Neural progenitor cell (in vitro differentiated cells): Measurements from ENCODE around the gene SKA2. TPM values are rescaled to one million over a fixed set of nuclear protein-coding genes. Genes with fewer than 3 reads are reported as not detected.
A peak's percentile ranks its signal among the peaks of the same experiment; 100 is the strongest.

Source experiments
- DNase-seq: peaks from one replicate; pipeline ENCODE4 v3.0.0-alpha.2; 2016; ENCODE audit warnings: low spot score
- H2AFZ ChIP-seq: fragments of 200-600 bp; sonication (generic); replicated peaks from 2 replicates; pipeline ENCODE4 v1.6.1; 2016; ENCODE audit warnings: antibody characterized with exemption
- H3F3A ChIP-seq: fragments of 200-600 bp; sonication (generic); 2 replicates; pipeline ENCODE4 v1.6.1; 2016; ENCODE audit warnings: antibody characterized with exemption, low read depth
- H3K27ac ChIP-seq: fragments of 200-600 bp; sonication (generic); 2 replicates; pipeline ENCODE4 v1.5.1; 2016; ENCODE audit warnings: mild to moderate bottlenecking
- H3K27me3 ChIP-seq: fragments of 200-600 bp; sonication (generic); 2 replicates; pipeline ENCODE4 v1.6.1; 2016; ENCODE audit warnings: mild to moderate bottlenecking, moderate library complexity
- H3K36me3 ChIP-seq: fragments of 200-600 bp; sonication (generic); 2 replicates; pipeline ENCODE4 v1.5.1; 2016
- H3K4me1 ChIP-seq: fragments of 200-600 bp; sonication (generic); 2 replicates; pipeline ENCODE4 v1.6.1; 2016; ENCODE audit warnings: mixed run types
- H3K4me2 ChIP-seq: fragments of 200-600 bp; sonication (generic); 2 replicates; pipeline ENCODE4 v1.6.1; 2016
- H3K4me3 ChIP-seq: fragments of 200-600 bp; sonication (generic); 2 replicates; pipeline ENCODE4 v1.5.1; 2016
- H3K79me2 ChIP-seq: fragments of 200-600 bp; sonication (generic); 2 replicates; pipeline ENCODE4 v1.6.1; 2016; ENCODE audit warnings: low read depth
- H3K9ac ChIP-seq: fragments of 200-600 bp; sonication (generic); 2 replicates; pipeline ENCODE4 v1.6.1; 2016
- H3K9me3 ChIP-seq: fragments of 200-600 bp; sonication (generic); 2 replicates; pipeline ENCODE4 v1.5.1; 2016; ENCODE audit warnings: low read depth
- H4K20me1 ChIP-seq: fragments of 200-600 bp; sonication (generic); 2 replicates; pipeline ENCODE4 v1.6.1; 2016; ENCODE audit warnings: low read depth
- H3K27ac Mint-ChIP-seq: 3 replicates; pipeline ENCODE4 v1.8.0; 2021; ENCODE audit warnings: mixed read lengths
- H3K27me3 Mint-ChIP-seq: 2 replicates; pipeline ENCODE4 v1.8.0; 2022; ENCODE audit warnings: low read depth, mild to moderate bottlenecking, inconsistent platforms, moderate library complexity, mixed read lengths; ENCODE audit not compliant: insufficient read depth
- H3K36me3 Mint-ChIP-seq: 3 replicates; pipeline ENCODE4 v1.8.0; 2021; ENCODE audit warnings: mixed read lengths
- H3K4me1 Mint-ChIP-seq: 3 replicates; pipeline ENCODE4 v1.8.0; 2021; ENCODE audit warnings: mixed read lengths
- H3K4me3 Mint-ChIP-seq: 3 replicates; pipeline ENCODE4 v1.8.0; 2021; ENCODE audit warnings: mild to moderate bottlenecking, moderate library complexity, mixed read lengths
- H3K9me3 Mint-ChIP-seq: 3 replicates; pipeline ENCODE4 v1.8.0; 2020; ENCODE audit warnings: mixed read lengths
- CTCF ChIP-seq: fragments of 200-600 bp; sonication (generic); IDR thresholded peaks from 2 replicates; pipeline ENCODE4 v1.5.1; 2017; ENCODE audit warnings: antibody characterized with exemption, mild to moderate bottlenecking
- EZH2 ChIP-seq: fragments of 200-600 bp; sonication (generic); IDR thresholded peaks from 2 replicates; pipeline ENCODE4 v1.6.1; 2017; ENCODE audit warnings: antibody characterized with exemption, mild to moderate bottlenecking, moderate library complexity
- EZH2phosphoT487 ChIP-seq: fragments of 200-600 bp; sonication (generic); IDR thresholded peaks from 2 replicates; pipeline ENCODE4 v1.6.1; 2017; ENCODE audit warnings: antibody characterized with exemption
- total RNA-seq: library from RNA; depleted of rRNA; stranded (reverse); fragments of >200 nt; gene quantifications from 2 replicates; pipeline ENCODE4 v1.2.3, GENCODE V29; 2015; ENCODE audit warnings: low replicate concordance

Gene SKA2
- total RNA-seq, 1 donor from 2014 or later: 352 TPM

- H3K36me3 Mint-ChIP-seq: peaks cover 13% of the 10 kb centered on the region
- H3K27ac Mint-ChIP-seq: no peak overlapping the region
- H3K4me1 Mint-ChIP-seq: peaks cover 36% of the 10 kb centered on the region
- Histone ChIP-seq H3F3A (peaks cover 15% of the 10 kb centered on the region), H3K27me3 (no peaks in the 10 kb centered on the region), H3K4me1 (peaks cover 46% of the 10 kb centered on the region), H3K9me3 (no peaks in the 10 kb centered on the region), H3K4me2 (peak overlapping the region; percentile 98), H3K79me2 (peaks cover 92% of the 10 kb centered on the region), H2AFZ (peak overlapping the region; percentile 20), H3K4me3 (peak overlapping the region; percentile 63), H4K20me1 (peaks cover 33% of the 10 kb centered on the region), H3K9ac (peak overlapping the region; percentile 85), H3K36me3 (no peaks in the 10 kb centered on the region), H3K27ac (peak overlapping the region; percentile 98)
- DNase-seq: peak; percentile 75
- no peak overlapping the region for H3K4me3 Mint-ChIP-seq
- H3K27me3 Mint-ChIP-seq: no peaks in the 10 kb centered on the region
- H3K9me3 Mint-ChIP-seq: no peaks in the 10 kb centered on the region
- TF ChIP-seq EZH2 (no peak), EZH2phosphoT487 (no peak), CTCF (no peak)
Measured at GRCh38 chr17:59154292-59154720, 680 bp downstream of the SKA2 start.

GRCh38 chr17:59152925-59153324 is 2.1 kb downstream of the SKA2 start:
- no peak for DNase-seq
- Mint-ChIP-seq H3K4me3 (no peak overlapping the region), H3K27ac (no peak overlapping the region), H3K36me3 (peaks cover 10% of the 10 kb centered on the region), H3K9me3 (no peaks in the 10 kb centered on the region), H3K4me1 (peaks cover 27% of the 10 kb centered on the region), H3K27me3 (no peaks in the 10 kb centered on the region)
- TF ChIP-seq EZH2phosphoT487: no peak
- TF ChIP-seq CTCF: no peak
- TF ChIP-seq EZH2: no peak
- H3F3A ChIP-seq: peaks cover 15% of the 10 kb centered on the region
- peak overlapping the region; percentile 63 for H3K4me3 ChIP-seq
- H2AFZ ChIP-seq: no peak overlapping the region
- peaks cover 92% of the 10 kb centered on the region for H3K79me2 ChIP-seq
- no peaks in the 10 kb centered on the region for H3K36me3 ChIP-seq
- H3K27ac ChIP-seq: peak overlapping the region; percentile 98
- H3K27me3 ChIP-seq: no peaks in the 10 kb centered on the region
- H3K4me1 ChIP-seq: peaks cover 40% of the 10 kb centered on the region
- peak overlapping the region; percentile 85 for H3K9ac ChIP-seq
- H4K20me1 ChIP-seq: peaks cover 40% of the 10 kb centered on the region
- H3K9me3 ChIP-seq: no peaks in the 10 kb centered on the region
- H3K4me2 ChIP-seq: peak overlapping the region; percentile 98

GRCh38 chr17:59151591-59151990 is 3.4 kb downstream of the SKA2 start:
- Histone ChIP-seq H4K20me1 (peaks cover 53% of the 10 kb centered on the region), H3K4me1 (peaks cover 29% of the 10 kb centered on the region), H3F3A (peaks cover 15% of the 10 kb centered on the region), H3K79me2 (peaks cover 92% of the 10 kb centered on the region), H3K9me3 (no peaks in the 10 kb centered on the region), H3K36me3 (no peaks in the 10 kb centered on the region), H3K4me3 (peak overlapping the region; percentile 63), H2AFZ (no peak overlapping the region), H3K27ac (no peak overlapping the region), H3K4me2 (peak overlapping the region; percentile 98), H3K9ac (no peak overlapping the region), H3K27me3 (no peaks in the 10 kb centered on the region)
- Mint-ChIP-seq H3K27me3 (no peaks in the 10 kb centered on the region), H3K36me3 (peaks cover 16% of the 10 kb centered on the region), H3K27ac (peak overlapping the region; percentile 9), H3K4me3 (peak overlapping the region; percentile 73), H3K9me3 (no peaks in the 10 kb centered on the region), H3K4me1 (peaks cover 29% of the 10 kb centered on the region)
- TF ChIP-seq EZH2: no peak
- no peak for TF ChIP-seq CTCF
- no peak for TF ChIP-seq EZH2phosphoT487
- DNase-seq: no peak
